Loucy (cell line): ENCODE measurements around the gene RTEL1.

ENCODE experiments used
- H2AFZ ChIP-seq: fragments of 200-600 bp; sonication (generic); 2 replicates; pipeline ENCODE4 v1.6.0; 2016; ENCODE audit warnings: antibody characterized with exemption, mild to moderate bottlenecking, low read length, moderate library complexity
- H3F3A ChIP-seq: fragments of 200-600 bp; 2 replicates; pipeline ENCODE4 v1.6.0; 2016; ENCODE audit warnings: antibody characterized with exemption, low read depth, mild to moderate bottlenecking
- H3K27me3 ChIP-seq: fragments of 200-600 bp; sonication (generic); 2 replicates; pipeline ENCODE4 v1.6.1; 2014; ENCODE audit warnings: low read length, mild to moderate bottlenecking; ENCODE audit not compliant: insufficient read depth, poor library complexity, severe bottlenecking
- H3K36me3 ChIP-seq: fragments of 200-600 bp; sonication (generic); 2 replicates; pipeline ENCODE4 v1.6.1; 2016; ENCODE audit warnings: low read length; ENCODE audit not compliant: insufficient read depth
- H3K4me1 ChIP-seq: fragments of 200-600 bp; sonication (generic); 2 replicates; pipeline ENCODE4 v1.5.1; 2014; ENCODE audit warnings: low read length, mild to moderate bottlenecking; ENCODE audit not compliant: insufficient read depth, poor library complexity, severe bottlenecking
- H3K4me2 ChIP-seq: fragments of 200-600 bp; sonication (generic); 2 replicates; pipeline ENCODE4 v1.6.0; 2014; ENCODE audit warnings: antibody characterized with exemption, low read length, low read depth, mild to moderate bottlenecking; ENCODE audit not compliant: poor library complexity, severe bottlenecking
- H3K4me3 ChIP-seq: fragments of 200-600 bp; sonication (generic); 2 replicates; pipeline ENCODE4 v1.5.1; 2014; ENCODE audit warnings: low read length, mild to moderate bottlenecking, mixed read lengths; ENCODE audit not compliant: poor library complexity, severe bottlenecking
- H3K79me2 ChIP-seq: fragments of 200-600 bp; sonication (generic); 2 replicates; pipeline ENCODE4 v1.6.1; 2014; ENCODE audit warnings: low read length; ENCODE audit not compliant: insufficient read depth
- H3K9ac ChIP-seq: fragments of 200-600 bp; sonication (generic); 2 replicates; pipeline ENCODE4 v1.6.0; 2014; ENCODE audit warnings: mild to moderate bottlenecking, low read depth, low read length, moderate library complexity; ENCODE audit not compliant: poor library complexity, severe bottlenecking
- H3K9me2 ChIP-seq: fragments of 200-600 bp; sonication (generic); replicated peaks from 2 replicates; pipeline ENCODE4 v1.6.1; 2016; ENCODE audit warnings: low read depth, low read length, mixed read lengths
- H3K9me3 ChIP-seq: fragments of 200-600 bp; sonication (generic); 2 replicates; pipeline ENCODE4 v1.6.1; 2014; ENCODE audit warnings: mild to moderate bottlenecking, antibody characterized with exemption, low read length, low read depth; ENCODE audit not compliant: insufficient read depth
- H4K20me1 ChIP-seq: fragments of 200-600 bp; sonication (generic); 2 replicates; pipeline ENCODE4 v1.6.0; 2014; ENCODE audit warnings: antibody characterized with exemption, low read length, mild to moderate bottlenecking; ENCODE audit not compliant: insufficient read depth, poor library complexity, severe bottlenecking
- EZH2phosphoT487 ChIP-seq: fragments of 200-600 bp; IDR thresholded peaks from 2 replicates; pipeline ENCODE4 v1.6.1; 2018; ENCODE audit warnings: antibody characterized with exemption, mild to moderate bottlenecking, moderate library complexity, borderline replicate concordance
- TF ChIP-seq, protein P1 (sequence below): fragments of 200-600 bp; sonication (generic); conservative IDR thresholded peaks from 2 replicates; pipeline ENCODE4 v1.5.1; 2014; ENCODE audit warnings: mild to moderate bottlenecking, antibody characterized with exemption, low read length

RTEL1 gene

DNA sequence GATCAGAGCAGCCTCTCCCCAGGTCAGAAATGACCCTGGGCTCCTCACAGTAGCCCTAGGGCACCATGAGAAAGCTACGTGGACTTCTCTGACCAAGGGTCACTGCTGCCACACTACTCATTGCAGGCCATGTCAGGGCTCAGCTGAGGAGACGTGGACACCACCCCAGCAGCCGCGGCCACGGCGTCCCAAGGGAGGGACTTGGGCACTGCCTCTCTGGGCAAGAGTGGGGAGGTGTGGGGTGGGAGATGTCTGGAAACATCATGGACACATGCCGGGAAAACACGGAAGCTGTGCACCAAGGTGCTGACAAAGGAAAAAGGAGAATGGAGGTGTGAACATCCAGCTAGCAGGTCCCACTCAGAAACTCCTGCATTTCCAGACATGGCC is 40.2 kb upstream of the RTEL1 start:
- H3K4me1 ChIP-seq, result peaks cover 16% of the 10 kb centered on the region
- peaks cover 3% of the 10 kb centered on the region for H4K20me1 ChIP-seq
- TF ChIP-seq, protein P1, sequence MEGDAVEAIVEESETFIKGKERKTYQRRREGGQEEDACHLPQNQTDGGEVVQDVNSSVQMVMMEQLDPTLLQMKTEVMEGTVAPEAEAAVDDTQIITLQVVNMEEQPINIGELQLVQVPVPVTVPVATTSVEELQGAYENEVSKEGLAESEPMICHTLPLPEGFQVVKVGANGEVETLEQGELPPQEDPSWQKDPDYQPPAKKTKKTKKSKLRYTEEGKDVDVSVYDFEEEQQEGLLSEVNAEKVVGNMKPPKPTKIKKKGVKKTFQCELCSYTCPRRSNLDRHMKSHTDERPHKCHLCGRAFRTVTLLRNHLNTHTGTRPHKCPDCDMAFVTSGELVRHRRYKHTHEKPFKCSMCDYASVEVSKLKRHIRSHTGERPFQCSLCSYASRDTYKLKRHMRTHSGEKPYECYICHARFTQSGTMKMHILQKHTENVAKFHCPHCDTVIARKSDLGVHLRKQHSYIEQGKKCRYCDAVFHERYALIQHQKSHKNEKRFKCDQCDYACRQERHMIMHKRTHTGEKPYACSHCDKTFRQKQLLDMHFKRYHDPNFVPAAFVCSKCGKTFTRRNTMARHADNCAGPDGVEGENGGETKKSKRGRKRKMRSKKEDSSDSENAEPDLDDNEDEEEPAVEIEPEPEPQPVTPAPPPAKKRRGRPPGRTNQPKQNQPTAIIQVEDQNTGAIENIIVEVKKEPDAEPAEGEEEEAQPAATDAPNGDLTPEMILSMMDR, result no peak
- no peak for TF ChIP-seq EZH2phosphoT487
- H3K9ac ChIP-seq, result no peak overlapping the region
- H3F3A ChIP-seq, result no peaks in the 10 kb centered on the region
- H3K79me2 ChIP-seq, result peaks cover 42% of the 10 kb centered on the region
- peaks cover 37% of the 10 kb centered on the region; the same call in 1 of the 2 replicates for H3K36me3 ChIP-seq
- H3K4me3 ChIP-seq, result no peak overlapping the region
- no peak overlapping the region for H3K4me2 ChIP-seq
- no peaks in the 10 kb centered on the region for H3K9me2 ChIP-seq
- H3K9me3 ChIP-seq, result no peaks in the 10 kb centered on the region; the same call in 1 of the 2 replicates
- H2AFZ ChIP-seq, result no peak overlapping the region
- H3K27me3 ChIP-seq, result no peaks in the 10 kb centered on the region

DNA sequence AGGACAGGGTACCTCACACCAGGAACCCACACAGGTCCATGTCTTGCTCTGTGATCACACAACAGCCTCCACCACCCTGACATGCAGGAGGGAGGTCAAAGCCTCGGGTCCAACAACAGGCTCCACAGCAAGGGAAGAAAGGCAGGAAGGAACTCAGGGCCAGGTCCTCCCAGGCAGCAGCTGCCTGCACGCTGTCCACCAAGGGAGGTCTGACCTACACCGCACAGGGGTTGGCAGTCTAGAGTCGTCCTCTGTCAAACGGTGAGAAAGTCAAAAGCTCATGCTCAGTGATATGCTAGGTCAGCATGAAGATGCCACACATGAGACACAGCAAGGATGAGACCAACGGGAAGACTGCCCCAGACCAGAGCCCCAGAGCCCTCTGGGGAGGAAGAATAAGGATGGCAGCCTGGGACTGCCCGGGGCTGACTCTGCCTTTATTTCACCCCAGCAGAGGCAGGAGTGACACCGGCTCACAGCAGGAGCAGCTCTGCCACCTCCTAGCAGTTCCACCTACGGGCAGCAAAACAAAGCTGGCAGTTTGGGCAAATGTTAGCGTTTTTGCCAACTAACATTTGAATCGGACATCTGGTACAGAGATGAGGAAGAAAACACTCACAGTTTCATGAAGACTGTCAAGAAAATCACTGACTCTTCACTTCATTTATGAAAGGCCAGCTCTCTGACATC is 39.7 kb upstream of the RTEL1 start:
- Histone ChIP-seq H2AFZ (no peak overlapping the region), H3K9ac (no peak overlapping the region), H3K36me3 (peaks cover 37% of the 10 kb centered on the region; the same call in 1 of the 2 replicates), H3K4me1 (peaks cover 21% of the 10 kb centered on the region), H3K4me3 (no peak overlapping the region), H3K9me3 (no peaks in the 10 kb centered on the region; the same call in 1 of the 2 replicates), H3K4me2 (no peak overlapping the region), H3F3A (no peaks in the 10 kb centered on the region), H3K79me2 (peaks cover 48% of the 10 kb centered on the region), H3K9me2 (no peaks in the 10 kb centered on the region), H3K27me3 (no peaks in the 10 kb centered on the region), H4K20me1 (peaks cover 3% of the 10 kb centered on the region)
- no peak for TF ChIP-seq EZH2phosphoT487
- TF ChIP-seq, protein P1, result no peak

DNA sequence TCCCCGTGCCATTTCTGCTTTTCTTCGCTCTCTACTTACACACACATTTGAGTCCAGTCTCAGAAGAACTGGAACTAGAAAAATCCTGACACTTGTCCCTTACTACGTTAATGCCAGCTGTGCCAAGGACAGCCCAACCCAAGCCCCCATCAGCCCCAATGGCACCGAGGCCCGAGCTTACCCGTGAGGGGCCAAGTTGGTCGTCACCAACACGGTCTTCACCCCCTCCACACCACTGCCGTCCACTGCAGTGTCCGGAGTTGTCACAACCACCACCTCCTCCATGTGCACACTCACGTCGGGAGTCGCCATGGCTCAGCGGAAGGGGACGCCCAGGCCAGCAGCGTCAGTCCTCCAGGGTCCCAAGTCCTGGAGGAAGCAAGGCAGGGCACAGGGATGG is 39.0 kb upstream of the RTEL1 start:
- H3K9me2 ChIP-seq, result no peaks in the 10 kb centered on the region
- H3K79me2 ChIP-seq, result peaks cover 54% of the 10 kb centered on the region
- H3K4me3 ChIP-seq, result no peak overlapping the region
- H3F3A ChIP-seq, result no peaks in the 10 kb centered on the region
- H3K4me2 ChIP-seq, result no peak overlapping the region
- no peak overlapping the region for H2AFZ ChIP-seq
- peaks cover 37% of the 10 kb centered on the region; the same call in 1 of the 2 replicates for H3K36me3 ChIP-seq
- TF ChIP-seq, protein P1, result no peak
- no peak for TF ChIP-seq EZH2phosphoT487
- H3K9ac ChIP-seq, result no peak overlapping the region
- no peaks in the 10 kb centered on the region; the same call in 1 of the 2 replicates for H3K9me3 ChIP-seq
- peaks cover 21% of the 10 kb centered on the region for H3K4me1 ChIP-seq
- H3K27me3 ChIP-seq, result no peaks in the 10 kb centered on the region
- H4K20me1 ChIP-seq, result peaks cover 3% of the 10 kb centered on the region
